ENCODE results near the gene ANKRD50.

DNA sequence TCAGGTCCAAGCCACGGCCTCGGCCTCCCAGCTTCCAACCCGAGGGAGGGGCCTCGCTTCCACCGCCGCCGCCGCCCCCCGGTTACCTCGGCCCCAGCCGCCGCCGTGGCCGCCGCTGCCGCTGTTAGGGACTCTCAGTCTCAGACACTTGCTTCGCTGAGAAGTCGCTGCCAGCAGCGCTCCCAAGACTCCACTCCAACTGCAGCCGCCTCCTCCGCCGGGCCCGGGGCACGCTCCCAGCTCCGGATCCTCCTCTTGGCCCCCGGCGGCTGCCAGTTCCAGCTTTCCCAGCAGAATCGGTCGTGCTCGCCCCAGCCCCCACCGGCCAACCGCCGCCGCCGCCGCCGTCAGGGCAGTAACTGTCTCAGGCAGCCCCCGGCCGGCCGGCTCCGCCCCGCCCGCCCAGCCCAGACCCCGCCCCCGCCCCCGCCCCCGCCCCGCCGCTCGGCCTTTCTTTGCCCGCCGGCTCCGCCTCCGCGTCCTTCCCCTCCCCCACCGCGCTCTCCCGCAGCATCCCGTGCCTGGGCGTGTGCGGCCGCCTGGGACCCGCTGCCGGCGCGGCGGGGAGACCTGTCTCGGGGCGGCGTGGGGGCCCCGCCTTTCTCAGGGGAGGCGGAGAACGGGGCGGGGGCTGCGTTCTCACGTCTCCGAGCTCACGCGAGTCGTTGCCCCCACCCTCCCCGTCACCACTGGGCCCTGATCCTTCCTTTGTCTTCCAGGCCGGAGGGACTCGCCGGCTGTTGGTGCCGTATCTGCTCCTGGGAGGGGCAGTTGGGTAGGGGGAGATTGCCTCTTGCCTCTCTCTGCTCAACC, at the start of gene ANKRD50:
- TF ChIP-seq CTCF (IDR thresholded peaks at IDR 0.05) (no peak), POLR2A (IDR thresholded peaks at IDR 0.05) (peak; percentile 63 to 75)
